OCI-LY7 (cell line): ENCODE data around the gene MFF. TPM values are rescaled to one million over a fixed set of nuclear protein-coding genes. Genes with fewer than 3 reads are reported as not detected.

Experiments used
- BruUV-seq: library from RNA; stranded (reverse); fragments of 400-500 nt; replicated peaks from 2 replicates; lab custom pipeline; 2021; lab: Mats Ljungman, UMichigan
- CTCF ChIA-PET: fragments of 300-600 bp; sonication (Branson Sonifier 250); formaldehyde crosslinking; loops from one replicate; lab custom pipeline; 2022; ENCODE audit warnings: antibody characterized with exemption; ENCODE audit not compliant: unreplicated experiment; lab: Charles Lee
- POLR2A ChIA-PET: fragments of 300-600 bp; sonication (Branson Sonifier 250); formaldehyde crosslinking; loops from one replicate; lab custom pipeline; 2022; ENCODE audit warnings: antibody characterized with exemption; lab: Charles Lee
- DNase-seq: peaks from one replicate; pipeline ENCODE4 v3.0.0-alpha.2; 2015; ENCODE audit warnings: low spot score
- H2AFZ ChIP-seq: fragments of 200-600 bp; sonication (generic), shearing (Covaris generic); 2 replicates; pipeline ENCODE4 v1.6.1; 2014; ENCODE audit warnings: mild to moderate bottlenecking, antibody characterized with exemption, low read length, moderate library complexity
- H3K27ac ChIP-seq: fragments of 200-600 bp; sonication (generic); 2 replicates; pipeline ENCODE4 v1.5.1; 2014; ENCODE audit warnings: mixed run types, low read depth, mild to moderate bottlenecking, moderate library complexity, low read length, inconsistent platforms; ENCODE audit not compliant: poor library complexity, severe bottlenecking
- H3K36me3 ChIP-seq: fragments of 200-600 bp; sonication (generic); 2 replicates; pipeline ENCODE4 v1.6.1; 2014; ENCODE audit warnings: mild to moderate bottlenecking, antibody characterized with exemption, low read length, moderate library complexity, mixed read lengths; ENCODE audit not compliant: insufficient read depth
- H3K4me1 ChIP-seq: fragments of 200-600 bp; sonication (generic); 2 replicates; pipeline ENCODE4 v1.5.1; 2014; ENCODE audit warnings: mild to moderate bottlenecking, low read length; ENCODE audit not compliant: insufficient read depth, poor library complexity, severe bottlenecking
- H3K4me2 ChIP-seq: fragments of 200-600 bp; sonication (generic); 2 replicates; pipeline ENCODE4 v1.6.1; 2014; ENCODE audit warnings: mild to moderate bottlenecking, low read length
- H3K4me3 ChIP-seq: fragments of 200-600 bp; sonication (generic); 2 replicates; pipeline ENCODE4 v1.5.1; 2014; ENCODE audit warnings: mild to moderate bottlenecking, low read depth, low read length; ENCODE audit not compliant: poor library complexity, severe bottlenecking
- H3K79me2 ChIP-seq: fragments of 200-600 bp; sonication (generic); 2 replicates; pipeline ENCODE4 v1.6.1; 2016; ENCODE audit warnings: low read depth, mild to moderate bottlenecking, low read length, moderate library complexity, mixed read lengths; ENCODE audit not compliant: insufficient read depth
- H3K9me2 ChIP-seq: fragments of 200-600 bp; sonication (generic); 2 replicates; pipeline ENCODE4 v1.6.1; 2016; ENCODE audit warnings: mild to moderate bottlenecking, low read length, mixed read lengths; ENCODE audit not compliant: insufficient read depth
- H3K9me3 ChIP-seq: fragments of 200-600 bp; sonication (generic); 2 replicates; pipeline ENCODE4 v1.6.1; 2014; ENCODE audit warnings: mild to moderate bottlenecking, mixed run types, low read length, mixed read lengths
- H4K20me1 ChIP-seq: fragments of 200-600 bp; sonication (generic); 2 replicates; pipeline ENCODE4 v1.6.1; 2014; ENCODE audit warnings: mild to moderate bottlenecking, antibody characterized with exemption, low read length, moderate library complexity, mixed read lengths; ENCODE audit not compliant: insufficient read depth
- EZH2phosphoT487 ChIP-seq: fragments of 200-600 bp; sonication (generic); IDR thresholded peaks from 2 replicates; pipeline ENCODE4 v1.6.1; 2018; ENCODE audit warnings: low read depth, borderline replicate concordance, mild to moderate bottlenecking, mixed run types, antibody characterized with exemption, low read length, moderate library complexity, mixed read lengths
- intact Hi-C: fragments of 100-400 bp; cut with micrococcal nuclease; formaldehyde crosslinking; loops from one replicate; pipeline ENCODE4 v1.10.0; 2022; ENCODE audit not compliant: unreplicated experiment
- total RNA-seq, 2 experiments: library from RNA; depleted of rRNA in 1 of 2; stranded (reverse); fragments of >200 nt in 1 of 2; shearing (Covaris generic) in 1 of 2; gene quantifications; 2 replicates each; pipeline ENCODE4 v1.2.3, GENCODE V29; 2014 to 2022
- TF ChIP-seq, protein P1 (sequence below): fragments of 200-600 bp; sonication (generic); conservative IDR thresholded peaks from 2 replicates; pipeline ENCODE4 v1.5.1; 2014; ENCODE audit warnings: mild to moderate bottlenecking, antibody characterized with exemption, low read length, moderate library complexity, mixed read lengths

MFF gene
- total RNA-seq, 2 experiments from 2014 or later = 66.6 to 72.1 TPM

DNA sequence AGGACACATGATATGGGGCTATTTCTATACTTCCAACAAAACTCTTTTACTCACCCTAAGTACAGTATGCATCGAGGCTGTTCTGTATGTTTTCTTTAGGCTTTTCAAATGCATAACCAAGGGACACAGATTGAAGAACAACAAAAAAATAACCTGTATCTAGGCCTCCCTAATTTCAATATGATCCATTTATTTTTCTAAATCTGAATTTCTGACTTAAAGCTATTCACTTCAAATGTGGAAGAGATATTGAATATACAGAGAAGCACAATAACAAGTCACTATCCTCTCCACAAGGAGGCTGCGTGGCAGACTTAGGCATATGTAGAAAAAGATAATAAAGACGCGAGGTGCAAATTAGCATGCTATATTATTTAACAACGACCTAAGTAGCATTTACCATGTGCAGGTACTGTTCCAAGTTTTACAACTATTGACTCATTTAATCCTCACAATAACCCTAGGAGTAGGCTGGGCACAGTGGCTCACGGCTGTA is 39.3 kb upstream of the MFF start:
- no peak overlapping the region for H3K4me2 ChIP-seq
- H4K20me1 ChIP-seq = no peaks in the 10 kb centered on the region
- H2AFZ ChIP-seq = no peak overlapping the region
- POLR2A ChIA-PET = interaction anchor here (0.7 kb wide), 1 partner anchor 1859 kb away, joined by 3 read pairs; no protein-coding TSS in a partner anchor
- no peaks in the 10 kb centered on the region for H3K36me3 ChIP-seq
- intact Hi-C loops = no loop called here
- no peaks in the 10 kb centered on the region for H3K79me2 ChIP-seq
- no peak overlapping the region for H3K27ac ChIP-seq
- H3K9me3 ChIP-seq = no peaks in the 10 kb centered on the region
- H3K4me3 ChIP-seq = no peak overlapping the region
- CTCF ChIA-PET = no interaction called here
- H3K9me2 ChIP-seq = no peaks in the 10 kb centered on the region
- no peak for DNase-seq
- no TSS peak for BruUV-seq
- TF ChIP-seq EZH2phosphoT487 = no peak
- TF ChIP-seq, protein P1, sequence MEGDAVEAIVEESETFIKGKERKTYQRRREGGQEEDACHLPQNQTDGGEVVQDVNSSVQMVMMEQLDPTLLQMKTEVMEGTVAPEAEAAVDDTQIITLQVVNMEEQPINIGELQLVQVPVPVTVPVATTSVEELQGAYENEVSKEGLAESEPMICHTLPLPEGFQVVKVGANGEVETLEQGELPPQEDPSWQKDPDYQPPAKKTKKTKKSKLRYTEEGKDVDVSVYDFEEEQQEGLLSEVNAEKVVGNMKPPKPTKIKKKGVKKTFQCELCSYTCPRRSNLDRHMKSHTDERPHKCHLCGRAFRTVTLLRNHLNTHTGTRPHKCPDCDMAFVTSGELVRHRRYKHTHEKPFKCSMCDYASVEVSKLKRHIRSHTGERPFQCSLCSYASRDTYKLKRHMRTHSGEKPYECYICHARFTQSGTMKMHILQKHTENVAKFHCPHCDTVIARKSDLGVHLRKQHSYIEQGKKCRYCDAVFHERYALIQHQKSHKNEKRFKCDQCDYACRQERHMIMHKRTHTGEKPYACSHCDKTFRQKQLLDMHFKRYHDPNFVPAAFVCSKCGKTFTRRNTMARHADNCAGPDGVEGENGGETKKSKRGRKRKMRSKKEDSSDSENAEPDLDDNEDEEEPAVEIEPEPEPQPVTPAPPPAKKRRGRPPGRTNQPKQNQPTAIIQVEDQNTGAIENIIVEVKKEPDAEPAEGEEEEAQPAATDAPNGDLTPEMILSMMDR = no peak
- H3K4me1 ChIP-seq = no peaks in the 10 kb centered on the region

- no peak overlapping the region for H3K4me2 ChIP-seq
- no peaks in the 10 kb centered on the region for H3K79me2 ChIP-seq
- H2AFZ ChIP-seq = no peak overlapping the region
- no peaks in the 10 kb centered on the region for H3K9me2 ChIP-seq
- intact Hi-C loops = no loop called here
- POLR2A ChIA-PET = no interaction called here
- H3K4me1 ChIP-seq = no peaks in the 10 kb centered on the region
- H3K9me3 ChIP-seq = no peaks in the 10 kb centered on the region
- no peak overlapping the region for H3K27ac ChIP-seq
- no peaks in the 10 kb centered on the region for H3K36me3 ChIP-seq
- H3K4me3 ChIP-seq = no peak overlapping the region
- TF ChIP-seq, protein P1 = no peak
- TF ChIP-seq EZH2phosphoT487 = no peak
- no peaks in the 10 kb centered on the region for H4K20me1 ChIP-seq
- DNase-seq = no peak
- no TSS peak for BruUV-seq
- CTCF ChIA-PET = no interaction called here
These were observed 37.3 kb upstream of the MFF start for GRCh38 chr2:227287771-227288170.

GRCh38 chr2:227292314-227292713 is 32.7 kb upstream of the MFF start:
- no peaks in the 10 kb centered on the region for H4K20me1 ChIP-seq
- TF ChIP-seq, protein P1 = no peak
- no peak for TF ChIP-seq EZH2phosphoT487
- no peak overlapping the region for H3K4me3 ChIP-seq
- CTCF ChIA-PET = no interaction called here
- H3K4me1 ChIP-seq = no peaks in the 10 kb centered on the region
- no peak overlapping the region for H2AFZ ChIP-seq
- no peaks in the 10 kb centered on the region for H3K9me3 ChIP-seq
- no peak for DNase-seq
- intact Hi-C loops = no loop called here
- POLR2A ChIA-PET = no interaction called here
- H3K9me2 ChIP-seq = no peaks in the 10 kb centered on the region
- no peaks in the 10 kb centered on the region for H3K79me2 ChIP-seq
- no peak overlapping the region for H3K27ac ChIP-seq
- no peak overlapping the region for H3K4me2 ChIP-seq
- no TSS peak for BruUV-seq
- H3K36me3 ChIP-seq = no peaks in the 10 kb centered on the region
